Fibroblast of lung (primary cell): ENCODE data around the gene SMARCE1.

Experiments used
- EZH2 ChIP-seq: IDR thresholded peaks from 2 replicates; pipeline ENCODE4 v1.5.1; 2012; ENCODE audit warnings: low read length, control low read depth, mild to moderate bottlenecking; ENCODE audit errors: missing control alignments
- TF ChIP-seq, protein P1 (sequence below), 2 donors: IDR thresholded peaks in 1 of 2; conservative IDR thresholded peaks in 1 of 2; 1 replicate in 1 of 2; 2 replicates in 1 of 2; pipeline ENCODE4 v1.5.1; 2011 to 2012; ENCODE audit warnings: low read length in 2 of 2, control low read depth in 1 of 2, inconsistent platforms in 1 of 2, low read depth in 1 of 2, mild to moderate bottlenecking in 1 of 2

DNA sequence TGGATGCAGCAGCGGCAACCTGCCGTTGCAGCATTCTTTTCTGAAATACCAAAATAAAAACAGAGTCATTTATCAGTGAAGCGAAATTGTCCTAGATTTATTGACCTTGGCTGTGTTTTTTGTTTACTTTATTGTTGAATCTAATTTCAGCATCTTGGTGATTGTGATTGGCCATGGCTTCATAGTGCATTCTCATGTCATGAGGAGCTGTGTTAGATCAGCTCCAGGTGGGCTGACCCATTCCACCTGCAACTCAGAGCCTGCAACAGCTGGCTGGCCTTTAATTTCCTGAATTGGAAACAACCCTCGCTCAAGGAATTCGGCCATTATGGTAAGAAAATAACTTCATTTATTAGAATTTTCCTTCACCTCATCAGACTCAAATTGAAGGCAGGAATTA is 39.5 kb upstream of the SMARCE1 start:
- TF ChIP-seq, protein P1, sequence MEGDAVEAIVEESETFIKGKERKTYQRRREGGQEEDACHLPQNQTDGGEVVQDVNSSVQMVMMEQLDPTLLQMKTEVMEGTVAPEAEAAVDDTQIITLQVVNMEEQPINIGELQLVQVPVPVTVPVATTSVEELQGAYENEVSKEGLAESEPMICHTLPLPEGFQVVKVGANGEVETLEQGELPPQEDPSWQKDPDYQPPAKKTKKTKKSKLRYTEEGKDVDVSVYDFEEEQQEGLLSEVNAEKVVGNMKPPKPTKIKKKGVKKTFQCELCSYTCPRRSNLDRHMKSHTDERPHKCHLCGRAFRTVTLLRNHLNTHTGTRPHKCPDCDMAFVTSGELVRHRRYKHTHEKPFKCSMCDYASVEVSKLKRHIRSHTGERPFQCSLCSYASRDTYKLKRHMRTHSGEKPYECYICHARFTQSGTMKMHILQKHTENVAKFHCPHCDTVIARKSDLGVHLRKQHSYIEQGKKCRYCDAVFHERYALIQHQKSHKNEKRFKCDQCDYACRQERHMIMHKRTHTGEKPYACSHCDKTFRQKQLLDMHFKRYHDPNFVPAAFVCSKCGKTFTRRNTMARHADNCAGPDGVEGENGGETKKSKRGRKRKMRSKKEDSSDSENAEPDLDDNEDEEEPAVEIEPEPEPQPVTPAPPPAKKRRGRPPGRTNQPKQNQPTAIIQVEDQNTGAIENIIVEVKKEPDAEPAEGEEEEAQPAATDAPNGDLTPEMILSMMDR (conservative IDR thresholded peaks at IDR 0.05 in 1 of 2, IDR thresholded peaks at IDR 0.05 in 1 of 2; ENCODE audit: low read depth in 1 of 2, low read length in 2 of 2): no peak
- no peak for TF ChIP-seq EZH2
